ENCODE measurements around the gene ZMYND12. TPM values are rescaled to one million over a fixed set of nuclear protein-coding genes. Genes with fewer than 3 reads are reported as not detected.

Gene ZMYND12
- total RNA-seq, 1 donor from 2014 or later = 2.6 TPM

- TF ChIP-seq CTCF (IDR thresholded peaks at IDR 0.05; ENCODE audit: borderline replicate concordance) = no peak
- intact Hi-C loops (cut with micrococcal nuclease) = no loop called here
- no peak for DNase-seq
- Histone ChIP-seq H3K4me3 (no peak overlapping the region), H3K9me3 (replicated peaks) (no peaks in the 10 kb centered on the region), H3K4me1 (peaks cover 10% of the 10 kb centered on the region), H3K36me3 (no peaks in the 10 kb centered on the region), H3K27me3 (ENCODE audit: low read depth) (no peaks in the 10 kb centered on the region), H3K27ac (replicated peaks) (no peak overlapping the region)
Observed at GRCh38 chr1:42430286-42431135, 25.3 kb downstream of the ZMYND12 start.

GRCh38 chr1:42429603-42430002 lies 26.2 kb downstream of the ZMYND12 start:
- no peaks in the 10 kb centered on the region for H3K27me3 ChIP-seq (ENCODE audit: low read depth)
- no peak overlapping the region for H3K27ac ChIP-seq (replicated peaks)
- TF ChIP-seq CTCF (IDR thresholded peaks at IDR 0.05; ENCODE audit: borderline replicate concordance) = no peak
- H3K36me3 ChIP-seq = no peaks in the 10 kb centered on the region
- H3K4me1 ChIP-seq = peaks cover 10% of the 10 kb centered on the region
- H3K9me3 ChIP-seq (replicated peaks) = no peaks in the 10 kb centered on the region
- intact Hi-C loops (cut with micrococcal nuclease) = no loop called here
- no peak for DNase-seq
- H3K4me3 ChIP-seq = no peak overlapping the region

GRCh38 chr1:42427240-42427639 lies 28.6 kb downstream of the ZMYND12 start:
- peaks cover 3% of the 10 kb centered on the region for H3K4me1 ChIP-seq
- no peak for TF ChIP-seq CTCF (IDR thresholded peaks at IDR 0.05; ENCODE audit: borderline replicate concordance)
- no peaks in the 10 kb centered on the region for H3K27me3 ChIP-seq (ENCODE audit: low read depth)
- no peaks in the 10 kb centered on the region for H3K36me3 ChIP-seq
- DNase-seq = no peak
- H3K27ac ChIP-seq (replicated peaks) = no peak overlapping the region
- H3K4me3 ChIP-seq = no peak overlapping the region
- no peaks in the 10 kb centered on the region for H3K9me3 ChIP-seq (replicated peaks)
- intact Hi-C loops (cut with micrococcal nuclease) = no loop called here

- no peak overlapping the region for H3K27ac ChIP-seq (replicated peaks)
- intact Hi-C loops (cut with micrococcal nuclease) = no loop called here
- DNase-seq = no peak
Observed at GRCh38 chr1:42424201-42424600, 31.6 kb downstream of the ZMYND12 start.

GRCh38 chr1:42423681-42424080 lies 32.1 kb downstream of the ZMYND12 start:
- DNase-seq = no peak
- no peak overlapping the region for H3K4me3 ChIP-seq
- no peaks in the 10 kb centered on the region for H3K36me3 ChIP-seq
- TF ChIP-seq CTCF (IDR thresholded peaks at IDR 0.05; ENCODE audit: borderline replicate concordance) = no peak
- no peak overlapping the region for H3K27ac ChIP-seq (replicated peaks)
- no peaks in the 10 kb centered on the region for H3K9me3 ChIP-seq (replicated peaks)
- H3K27me3 ChIP-seq (ENCODE audit: low read depth) = no peaks in the 10 kb centered on the region
- peaks cover 35% of the 10 kb centered on the region for H3K4me1 ChIP-seq
- intact Hi-C loops (cut with micrococcal nuclease) = no loop called here

More at GRCh38 chr1:42424201-42424600, 31.6 kb downstream of the ZMYND12 start:
- no peak for TF ChIP-seq CTCF (IDR thresholded peaks at IDR 0.05; ENCODE audit: borderline replicate concordance)
- Histone ChIP-seq H3K36me3 (no peaks in the 10 kb centered on the region), H3K4me3 (no peak overlapping the region), H3K27me3 (ENCODE audit: low read depth) (no peaks in the 10 kb centered on the region), H3K4me1 (peaks cover 33% of the 10 kb centered on the region), H3K9me3 (replicated peaks) (no peaks in the 10 kb centered on the region)
